NCI-H82 (cell line): ENCODE data around the gene LRIG2.
A peak's percentile ranks its signal among the peaks of the same experiment; 100 is the strongest.
"Not testable (repeated sequence)": the region's sequence is repeated elsewhere in the genome, so short reads cannot be mapped to it uniquely, and the experiment has no call there.

Experiments used
- DNase-seq: peaks from one replicate; lab custom pipeline; 2025; lab: John Stamatoyannopoulos, UW

LRIG2 gene

DNA sequence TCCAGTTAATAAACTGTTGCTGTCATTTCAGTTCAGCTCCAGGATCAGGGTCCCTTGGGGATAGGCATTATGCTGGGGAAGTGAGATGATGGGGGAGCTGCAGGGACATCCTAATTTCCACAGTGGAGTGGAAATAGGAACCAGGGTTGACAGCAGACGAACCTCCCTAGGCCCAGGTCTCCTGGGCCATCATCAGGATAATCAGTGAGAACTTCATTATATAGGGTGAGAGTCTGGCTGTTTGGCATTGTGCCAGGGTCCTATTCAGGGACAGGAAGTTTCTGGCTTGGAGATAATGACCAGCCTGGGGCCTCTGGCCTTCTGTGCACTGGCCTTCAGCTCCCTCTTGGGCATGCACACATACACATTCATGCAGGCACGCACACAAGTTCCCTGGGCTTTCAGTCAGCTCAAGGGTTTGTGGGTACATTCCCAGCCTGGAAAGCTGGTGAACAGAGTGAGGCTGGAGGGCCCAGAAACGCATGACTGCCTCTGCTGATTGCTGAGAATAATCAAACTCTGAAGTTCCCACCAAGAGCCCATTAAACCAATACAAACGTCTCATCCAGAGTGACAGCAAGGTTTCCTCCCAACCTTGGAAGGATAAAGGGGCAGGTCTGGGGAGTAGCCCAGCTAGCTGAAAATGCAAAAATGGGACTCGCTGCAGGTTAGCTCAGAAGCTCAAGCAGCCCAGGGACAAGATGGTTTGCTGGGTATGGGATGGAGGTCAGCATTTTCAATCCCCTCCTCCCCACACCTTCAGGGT is 13.9 kb upstream of the LRIG2 start:
- DNase-seq = peak; percentile 91

DNA sequence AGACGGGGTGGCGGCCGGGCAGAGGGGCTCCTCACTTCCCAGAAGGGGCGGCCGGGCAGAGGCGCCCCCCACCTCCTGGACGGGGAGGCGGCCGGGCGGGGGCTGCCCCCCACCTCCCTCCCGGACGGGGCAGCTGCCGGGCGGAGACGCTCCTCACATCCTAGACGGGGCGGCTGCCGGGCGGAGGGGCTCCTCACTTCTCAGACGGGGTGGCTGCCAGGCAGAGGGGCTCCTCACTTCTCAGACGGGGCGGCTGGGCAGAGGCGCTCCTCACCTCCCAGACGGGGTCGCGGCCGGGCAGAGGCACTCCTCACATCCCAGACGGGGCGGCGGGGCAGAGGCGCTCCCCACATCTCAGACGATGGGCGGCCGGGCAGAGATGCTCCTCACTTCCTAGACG is 9.5 kb upstream of the LRIG2 start:
- not testable (repeated sequence) for DNase-seq

- no peak for DNase-seq
Observed at GRCh38 chr1:113072141-113072756, 749 bp upstream of the LRIG2 start.

DNA sequence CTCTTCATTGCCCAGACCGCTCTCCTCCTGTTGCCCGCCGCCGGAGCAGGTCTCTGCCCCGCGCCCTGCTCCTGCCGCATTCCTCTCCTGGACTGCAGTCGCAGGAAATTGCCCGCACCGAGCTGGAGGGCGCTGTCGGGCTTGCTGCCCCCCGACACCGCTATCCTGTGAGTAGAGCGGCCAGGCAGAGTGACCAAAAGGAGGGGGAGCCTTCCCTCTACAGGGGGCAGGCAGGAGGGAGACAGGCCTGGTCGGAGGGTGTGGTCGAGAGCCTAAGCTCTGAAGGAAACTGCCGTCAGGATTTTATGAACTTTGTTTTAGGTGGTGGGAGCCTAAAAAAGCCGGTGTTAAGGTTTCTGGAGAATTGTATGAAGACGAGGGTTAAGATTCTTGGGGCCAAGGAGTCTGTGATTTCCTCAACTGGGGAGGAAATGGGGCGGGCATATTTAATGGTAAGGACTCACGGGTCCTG is 517 bp downstream of the LRIG2 start:
- peak; percentile 79 for DNase-seq

GRCh38 chr1:113074237-113074636 is 1.2 kb downstream of the LRIG2 start:
- DNase-seq = no peak

DNA sequence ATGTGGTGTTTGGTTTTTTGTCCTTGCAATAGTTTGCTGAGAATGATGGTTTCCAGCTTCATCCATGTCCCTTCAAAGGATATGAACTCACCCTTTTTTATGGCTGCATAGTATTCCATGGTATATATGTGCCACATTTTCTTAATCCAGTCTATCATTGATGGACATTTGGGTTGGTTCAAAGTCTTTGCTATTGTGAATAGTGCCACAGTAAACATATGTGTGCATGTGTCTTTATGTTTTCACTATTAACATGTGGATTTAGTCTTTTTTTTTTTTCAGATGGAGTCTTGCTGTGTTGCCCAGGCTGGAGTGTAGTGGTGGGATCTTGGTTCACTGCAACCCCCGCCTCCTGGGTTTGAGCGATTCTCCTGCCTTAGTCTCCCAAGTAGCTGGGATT is 5.0 kb downstream of the LRIG2 start:
- DNase-seq = not testable (repeated sequence)

- no peak for DNase-seq
Observed at GRCh38 chr1:113086541-113086940, 13.5 kb downstream of the LRIG2 start.

GRCh38 chr1:113088972-113089371 is 16.0 kb downstream of the LRIG2 start:
- DNase-seq = no peak

- DNase-seq = no peak
Observed at GRCh38 chr1:113090051-113090450, 17.1 kb downstream of the LRIG2 start.

GRCh38 chr1:113091988-113092594 is 19.1 kb downstream of the LRIG2 start:
- DNase-seq = no peak

DNA sequence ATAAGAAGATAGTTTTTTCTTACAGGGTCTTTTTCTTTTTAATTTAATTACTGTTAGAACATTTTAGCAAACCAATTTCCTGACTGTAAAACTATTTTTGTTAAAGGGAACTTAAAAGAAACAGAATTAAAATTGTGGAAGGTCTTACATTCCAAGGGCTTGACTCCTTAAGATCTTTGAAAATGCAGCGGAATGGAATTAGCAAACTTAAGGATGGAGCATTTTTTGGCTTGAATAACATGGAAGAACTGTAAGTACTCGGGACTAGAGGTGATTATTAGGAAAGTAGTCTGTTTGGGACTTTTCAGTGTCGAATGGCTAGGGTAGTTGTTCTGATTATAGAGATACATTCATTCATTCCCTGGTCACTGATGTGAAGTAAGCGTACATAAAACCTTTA is 21.5 kb downstream of the LRIG2 start:
- DNase-seq = no peak

DNA sequence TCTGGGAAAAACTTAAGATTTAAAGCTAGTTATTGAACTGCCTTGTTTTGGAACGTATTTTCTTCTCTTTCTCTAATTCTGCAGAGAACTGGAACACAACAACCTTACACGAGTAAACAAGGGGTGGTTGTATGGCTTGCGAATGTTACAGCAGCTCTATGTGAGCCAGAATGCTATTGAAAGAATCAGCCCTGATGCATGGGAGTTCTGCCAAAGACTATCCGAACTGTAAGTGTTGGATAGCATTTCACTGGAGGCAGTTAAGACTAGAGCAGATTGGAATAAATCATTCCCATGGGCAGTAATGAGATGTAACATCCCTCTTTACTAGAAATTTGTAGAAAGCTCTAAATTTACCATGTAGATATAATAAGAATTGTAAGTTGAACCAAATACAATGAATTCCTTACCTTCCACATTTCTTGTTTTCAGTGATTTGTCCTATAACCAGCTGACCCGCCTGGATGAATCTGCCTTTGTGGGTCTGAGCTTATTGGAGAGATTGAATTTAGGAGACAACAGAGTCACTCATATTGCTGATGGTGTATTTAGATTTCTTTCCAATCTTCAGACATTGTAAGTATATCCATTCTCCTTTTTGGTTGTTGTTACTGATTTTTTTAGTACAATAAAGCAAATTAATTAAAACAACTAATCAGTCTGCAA is 22.9 kb downstream of the LRIG2 start:
- no peak for DNase-seq

- peak; percentile 36 for DNase-seq
Observed at GRCh38 chr1:113096493-113096892, 23.5 kb downstream of the LRIG2 start.

- no peak for DNase-seq
Observed at GRCh38 chr1:113101588-113101987, 28.6 kb downstream of the LRIG2 start.

GRCh38 chr1:113103048-113103447 is 30.1 kb downstream of the LRIG2 start:
- no peak for DNase-seq

- no peak for DNase-seq
Observed at GRCh38 chr1:113103977-113104376, 31.0 kb downstream of the LRIG2 start.

DNA sequence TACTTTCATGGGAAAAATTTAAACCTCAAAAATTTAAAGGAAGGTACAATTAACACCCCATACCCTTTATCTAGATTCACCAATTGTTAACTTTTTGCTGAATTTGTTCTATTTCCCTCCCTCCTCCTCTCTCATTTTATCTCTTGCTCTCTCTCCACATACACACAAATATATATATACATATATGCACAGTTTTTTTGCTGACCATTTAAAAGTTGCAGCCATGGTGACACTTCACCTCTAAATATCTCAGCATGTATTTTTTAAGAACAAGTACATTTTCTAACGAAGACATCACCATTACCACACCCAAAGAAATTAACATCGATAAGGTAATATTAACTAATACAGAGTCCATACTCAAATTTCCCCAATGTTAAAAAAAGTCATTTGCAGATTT is 33.9 kb downstream of the LRIG2 start:
- DNase-seq = no peak

- DNase-seq = peak; percentile 19
Observed at GRCh38 chr1:113109908-113110554, 37.0 kb downstream of the LRIG2 start.

- no peak for DNase-seq
Observed at GRCh38 chr1:113118266-113118665, 45.3 kb downstream of the LRIG2 start.

- DNase-seq = no peak
Observed at GRCh38 chr1:113123737-113124136, 50.7 kb downstream of the LRIG2 start.

GRCh38 chr1:113124366-113124765 is 51.4 kb downstream of the LRIG2 start:
- no peak for DNase-seq

GRCh38 chr1:113125517-113125916 is 52.5 kb downstream of the LRIG2 start:
- DNase-seq = no peak
